Muscle layer of duodenum (tissue), 2 donors: ENCODE measurements around the gene NGRN.

ENCODE experiments used
- H3K27ac ChIP-seq: one replicate; pipeline ENCODE4 v1.7.0; 2013; ENCODE audit warnings: mild to moderate bottlenecking, low read length
- H3K27me3 ChIP-seq: one replicate; pipeline ENCODE4 v1.7.0; 2013; ENCODE audit warnings: low read depth, mild to moderate bottlenecking, control low read depth, low read length
- H3K36me3 ChIP-seq, 2 donors: one replicate each; pipeline ENCODE4 v1.7.0; 2013; ENCODE audit warnings: low read length in 2 of 2, control low read depth in 1 of 2, mild to moderate bottlenecking in 1 of 2; ENCODE audit not compliant: insufficient read depth in 2 of 2, control insufficient read depth in 1 of 2
- H3K4me1 ChIP-seq, 2 donors: one replicate each; pipeline ENCODE4 v1.7.0; 2013; ENCODE audit warnings: low read length in 2 of 2, mild to moderate bottlenecking in 2 of 2, control low read depth in 1 of 2, moderate library complexity in 1 of 2; ENCODE audit not compliant: insufficient read depth in 2 of 2, control insufficient read depth in 1 of 2
- H3K4me3 ChIP-seq, 2 donors: one replicate each; pipeline ENCODE4 v1.7.0; 2013; ENCODE audit warnings: low read length in 2 of 2, low read depth in 1 of 2, mild to moderate bottlenecking in 1 of 2
- H3K9me3 ChIP-seq, 2 donors: one replicate each; pipeline ENCODE4 v1.7.0; 2013; ENCODE audit warnings: low read length in 2 of 2, control low read depth in 1 of 2, mild to moderate bottlenecking in 1 of 2; ENCODE audit not compliant: control insufficient read depth in 1 of 2
- donor health status: healthy.

Gene NGRN

GRCh38 chr15:90265271-90266060 is at the start of gene NGRN:
TSS of gene NGRN (plus strand) at chr15:90265672. CDS start at chr15:90265713, 41 bp downstream.
- Histone ChIP-seq H3K27me3 (no peaks in the 10 kb centered on the region), H3K36me3 (peaks cover 3 to 10% of the 10 kb centered on the region in 2 donors), H3K27ac (peak within 1 kb of the TSS; percentile 98), H3K4me3 (peak within 1 kb of the TSS; percentile 88 to 99), H3K4me1 (peaks cover 8 to 41% of the 10 kb centered on the region in 2 donors), H3K9me3 (no peaks in the 10 kb centered on the region)

- H3K4me1 ChIP-seq, result peaks cover 0 to 26% of the 10 kb centered on the region in 2 donors
- H3K36me3 ChIP-seq, result peaks cover 17 to 21% of the 10 kb centered on the region in 2 donors
- H3K27me3 ChIP-seq, result no peaks in the 10 kb centered on the region
- no peak overlapping the region for H3K27ac ChIP-seq
- H3K9me3 ChIP-seq, result no peaks in the 10 kb centered on the region
- H3K4me3 ChIP-seq, result no peak overlapping the region
Measured at GRCh38 chr15:90217671-90218394, 47.6 kb upstream of the NGRN start.

- no peak overlapping the region for H3K27ac ChIP-seq
- no peaks in the 10 kb centered on the region for H3K9me3 ChIP-seq
- peaks cover 33 to 38% of the 10 kb centered on the region in 2 donors for H3K36me3 ChIP-seq
- H3K4me1 ChIP-seq, result peaks cover 0 to 17% of the 10 kb centered on the region in 2 donors
- no peak overlapping the region for H3K4me3 ChIP-seq
- no peaks in the 10 kb centered on the region for H3K27me3 ChIP-seq
Measured at GRCh38 chr15:90219421-90220141, 45.9 kb upstream of the NGRN start.

- Histone ChIP-seq H3K27me3 (no peaks in the 10 kb centered on the region), H3K4me3 (no peak overlapping the region), H3K4me1 (peaks cover 0 to 17% of the 10 kb centered on the region in 2 donors), H3K27ac (peak overlapping the region; percentile 59), H3K9me3 (no peaks in the 10 kb centered on the region), H3K36me3 (peaks cover 48 to 53% of the 10 kb centered on the region in 2 donors)
Measured at GRCh38 chr15:90221246-90221900, 44.1 kb upstream of the NGRN start.

- no peaks in the 10 kb centered on the region for H3K9me3 ChIP-seq
- H3K36me3 ChIP-seq, result peaks cover 53 to 54% of the 10 kb centered on the region in 2 donors
- H3K27me3 ChIP-seq, result no peaks in the 10 kb centered on the region
- no peak overlapping the region for H3K27ac ChIP-seq
- peaks cover 0 to 17% of the 10 kb centered on the region in 2 donors for H3K4me1 ChIP-seq
- no peak overlapping the region for H3K4me3 ChIP-seq
Measured at GRCh38 chr15:90222547-90222946, 42.9 kb upstream of the NGRN start.

- Histone ChIP-seq H3K27ac (no peak overlapping the region), H3K27me3 (no peaks in the 10 kb centered on the region), H3K4me3 (no peak overlapping the region), H3K9me3 (no peaks in the 10 kb centered on the region), H3K36me3 (peaks cover 53 to 57% of the 10 kb centered on the region in 2 donors), H3K4me1 (peaks cover 0 to 27% of the 10 kb centered on the region in 2 donors)
Measured at GRCh38 chr15:90223441-90224165, 41.9 kb upstream of the NGRN start.

- H3K4me1 ChIP-seq, result peaks cover 6 to 32% of the 10 kb centered on the region in 2 donors
- H3K27me3 ChIP-seq, result no peaks in the 10 kb centered on the region
- H3K36me3 ChIP-seq, result peaks cover 67 to 72% of the 10 kb centered on the region in 2 donors
- no peaks in the 10 kb centered on the region for H3K9me3 ChIP-seq
- H3K27ac ChIP-seq, result no peak overlapping the region
- no peak overlapping the region for H3K4me3 ChIP-seq
Measured at GRCh38 chr15:90225047-90225446, 40.4 kb upstream of the NGRN start.

- H3K36me3 ChIP-seq, result peaks cover 73 to 75% of the 10 kb centered on the region in 2 donors
Measured at GRCh38 chr15:90225504-90226234, 39.8 kb upstream of the NGRN start.

GRCh38 chr15:90227336-90227735 is 38.1 kb upstream of the NGRN start:
- no peaks in the 10 kb centered on the region for H3K9me3 ChIP-seq
- H3K27ac ChIP-seq, result no peak overlapping the region
- H3K36me3 ChIP-seq, result peaks cover 73 to 74% of the 10 kb centered on the region in 2 donors
- no peak overlapping the region for H3K4me3 ChIP-seq
- H3K4me1 ChIP-seq, result peaks cover 24 to 43% of the 10 kb centered on the region in 2 donors
- no peaks in the 10 kb centered on the region for H3K27me3 ChIP-seq

More at GRCh38 chr15:90225504-90226234, 39.8 kb upstream of the NGRN start:
- H3K27ac ChIP-seq, result no peak overlapping the region
- H3K9me3 ChIP-seq, result no peaks in the 10 kb centered on the region
- H3K4me3 ChIP-seq, result no peak overlapping the region
- peaks cover 12 to 36% of the 10 kb centered on the region in 2 donors for H3K4me1 ChIP-seq
- no peaks in the 10 kb centered on the region for H3K27me3 ChIP-seq
